K562 (cell line): ENCODE measurements around the gene RACK1. TPM values are rescaled to one million over a fixed set of nuclear protein-coding genes. Genes with fewer than 3 reads are reported as not detected.

Experiments used
- FOXP1 ChIP-seq: sonication (generic); formaldehyde crosslinking; IDR thresholded peaks from 2 replicates; pipeline ENCODE4 v1.8.0; 2022; ENCODE audit warnings: mild to moderate bottlenecking, missing genetic modification reagents
- HDAC3 ChIP-seq: fragments of 450-650 bp; IDR thresholded peaks from 2 replicates; pipeline ENCODE4 v1.6.1; 2018; ENCODE audit warnings: borderline replicate concordance, mild to moderate bottlenecking, moderate library complexity; ENCODE audit not compliant: partially characterized antibody
- HDAC8 ChIP-seq: fragments of 450-650 bp; IDR thresholded peaks from 2 replicates; pipeline ENCODE4 v1.6.1; 2016; ENCODE audit warnings: mild to moderate bottlenecking, missing genetic modification characterization, moderate library complexity, missing compliant biosample characterization
- MCM7 ChIP-seq, 2 experiments: fragments of 450-650 bp; IDR thresholded peaks; 2 replicates each; pipeline ENCODE4 v1.6.1; 2016 to 2018
- MXI1 ChIP-seq: IDR thresholded peaks from 2 replicates; pipeline ENCODE4 v1.6.1; 2011; ENCODE audit warnings: low read depth, mild to moderate bottlenecking, improper control_type of control experiment, low read length
- PKNOX1 ChIP-seq: fragments of 450-650 bp; IDR thresholded peaks from 2 replicates; pipeline ENCODE4 v1.6.1; 2016
- POLR2A ChIP-seq: fragments of 450-650 bp; conservative IDR thresholded peaks from 2 replicates; pipeline ENCODE4 v1.6.1; 2016
- RFX5 ChIP-seq: IDR thresholded peaks from 2 replicates; pipeline ENCODE4 v1.6.1; 2011; ENCODE audit warnings: low read depth, mild to moderate bottlenecking, improper control_type of control experiment, low read length
- SMARCE1 ChIP-seq: fragments of 450-650 bp; IDR thresholded peaks from 2 replicates; pipeline ENCODE4 v1.7.1; 2016; ENCODE audit warnings: mild to moderate bottlenecking
- ZFP91 ChIP-seq: sonication (generic); formaldehyde crosslinking; IDR thresholded peaks from 2 replicates; pipeline ENCODE4 v1.8.0; 2022; ENCODE audit warnings: mild to moderate bottlenecking, missing genetic modification reagents
- ZNF146 ChIP-seq: IDR thresholded peaks from one replicate; pipeline ENCODE4 v1.6.1; 2018; ENCODE audit warnings: missing compliant biosample characterization; ENCODE audit not compliant: unreplicated experiment
- ZNF384 ChIP-seq: IDR thresholded peaks from 2 replicates; pipeline ENCODE4 v1.6.1; 2012; ENCODE audit warnings: low read depth, low read length, improper control_type of control experiment
- ZNF589 ChIP-seq: fragments of 200-800 bp; sonication (Bioruptor generic); IDR thresholded peaks from 2 replicates; pipeline ENCODE4 v1.6.1; 2016; ENCODE audit warnings: low read depth, missing genetic modification characterization, missing compliant biosample characterization
- ZNF764 ChIP-seq: fragments of 250-450 bp; sonication (Bioruptor Pico); IDR thresholded peaks from 2 replicates; pipeline ENCODE4 v1.4.0; 2020; ENCODE audit warnings: low read depth, mild to moderate bottlenecking, moderate library complexity
- polyA plus RNA-seq, 8 experiments: library from polyadenylated mRNA; depleted of rRNA in 4 of 8; stranded (reverse) in 5 of 8; unstranded in 3 of 8; fragments of >200 nt; fragmentation: Nextera tagmentation in 2 of 8; fragmentation: Illumina TruSeq in 1 of 8; extraction: Ambion mirVana in 2 of 8; extraction: Trizol in 1 of 8; gene quantifications; 2 replicates each; pipeline versions ENCODE4 v1.2.1 to v1.2.3, GENCODE V29; 2011 to 2014; ENCODE audit warnings: inconsistent platforms in 1 of 8, missing spikeins in 1 of 8
- total RNA-seq, 7 experiments: library from RNA; depleted of rRNA in 6 of 7; stranded (reverse); fragments of >200 nt in 6 of 7; fragmentation: Illumina TruSeq in 2 of 7; extraction: Trizol in 2 of 7; gene quantifications; 2 replicates each; pipeline versions ENCODE4 v1.2.1 to v1.2.3, GENCODE V29; 2011 to 2021; ENCODE audit warnings: low replicate concordance in 1 of 7
- TF ChIP-seq, protein P1 (sequence below): fragments of 200-800 bp; sonication (Bioruptor generic); IDR thresholded peaks from 2 replicates; pipeline ENCODE4 v1.6.1; 2017; ENCODE audit warnings: missing genetic modification characterization, missing compliant biosample characterization
- TF ChIP-seq, protein P2 (sequence below): fragments of 250-450 bp; sonication (Bioruptor Pico); IDR thresholded peaks from 2 replicates; pipeline ENCODE4 v1.4.0; 2020
- TF ChIP-seq, protein P3 (sequence below): fragments of 250-450 bp; sonication (Bioruptor Pico); IDR thresholded peaks from 2 replicates; pipeline ENCODE4 v1.5.0; 2021; ENCODE audit warnings: mild to moderate bottlenecking, borderline replicate concordance
- TF ChIP-seq, protein P4 (sequence below): fragments of 450-650 bp; formaldehyde crosslinking; IDR thresholded peaks from 2 replicates; pipeline ENCODE4 v1.4.0; 2020; ENCODE audit warnings: mild to moderate bottlenecking, moderate library complexity

RACK1 gene
- total and polyA plus RNA-seq, 9 of the 15 experiments (the other 6 are each of a cell fraction or from before 2014, with no cell fraction given) = 2,303 to 5,311 (median 3,833) TPM

- TF ChIP-seq ZNF146 (CRISPR knock-in tag) (no peak), HDAC8 (no peak), HDAC3 (no peak), MCM7 (IDR thresholded peaks at IDR 0.05) (no peak), SMARCE1 (no peak; the same call in 1 of the 2 replicates), ZNF764 (no peak), MXI1 (no peak), POLR2A (0 out of 2 replicates have a peak, but pooled peaks have one; percentile 25), ZNF384 (peak; percentile 62; the same call in 1 of the 2 replicates), RFX5 (peak; percentile 68; the same call in 1 of the 2 replicates), ZFP91 (no peak; the same call in 1 of the 2 replicates), PKNOX1 (no peak), ZNF589 (CRISPR knock-in tag) (no peak), FOXP1 (CRISPR knock-in tag) (no peak)
- TF ChIP-seq, protein P1, sequence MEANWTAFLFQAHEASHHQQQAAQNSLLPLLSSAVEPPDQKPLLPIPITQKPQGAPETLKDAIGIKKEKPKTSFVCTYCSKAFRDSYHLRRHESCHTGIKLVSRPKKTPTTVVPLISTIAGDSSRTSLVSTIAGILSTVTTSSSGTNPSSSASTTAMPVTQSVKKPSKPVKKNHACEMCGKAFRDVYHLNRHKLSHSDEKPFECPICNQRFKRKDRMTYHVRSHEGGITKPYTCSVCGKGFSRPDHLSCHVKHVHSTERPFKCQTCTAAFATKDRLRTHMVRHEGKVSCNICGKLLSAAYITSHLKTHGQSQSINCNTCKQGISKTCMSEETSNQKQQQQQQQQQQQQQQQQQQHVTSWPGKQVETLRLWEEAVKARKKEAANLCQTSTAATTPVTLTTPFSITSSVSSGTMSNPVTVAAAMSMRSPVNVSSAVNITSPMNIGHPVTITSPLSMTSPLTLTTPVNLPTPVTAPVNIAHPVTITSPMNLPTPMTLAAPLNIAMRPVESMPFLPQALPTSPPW = no peak
- TF ChIP-seq, protein P2, sequence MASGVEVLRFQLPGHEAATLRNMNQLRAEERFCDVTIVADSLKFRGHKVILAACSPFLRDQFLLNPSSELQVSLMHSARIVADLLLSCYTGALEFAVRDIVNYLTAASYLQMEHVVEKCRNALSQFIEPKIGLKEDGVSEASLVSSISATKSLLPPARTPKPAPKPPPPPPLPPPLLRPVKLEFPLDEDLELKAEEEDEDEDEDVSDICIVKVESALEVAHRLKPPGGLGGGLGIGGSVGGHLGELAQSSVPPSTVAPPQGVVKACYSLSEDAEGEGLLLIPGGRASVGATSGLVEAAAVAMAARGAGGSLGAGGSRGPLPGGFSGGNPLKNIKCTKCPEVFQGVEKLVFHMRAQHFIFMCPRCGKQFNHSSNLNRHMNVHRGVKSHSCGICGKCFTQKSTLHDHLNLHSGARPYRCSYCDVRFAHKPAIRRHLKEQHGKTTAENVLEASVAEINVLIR (CRISPR knock-in tag) = no peak
- TF ChIP-seq, protein P3, sequence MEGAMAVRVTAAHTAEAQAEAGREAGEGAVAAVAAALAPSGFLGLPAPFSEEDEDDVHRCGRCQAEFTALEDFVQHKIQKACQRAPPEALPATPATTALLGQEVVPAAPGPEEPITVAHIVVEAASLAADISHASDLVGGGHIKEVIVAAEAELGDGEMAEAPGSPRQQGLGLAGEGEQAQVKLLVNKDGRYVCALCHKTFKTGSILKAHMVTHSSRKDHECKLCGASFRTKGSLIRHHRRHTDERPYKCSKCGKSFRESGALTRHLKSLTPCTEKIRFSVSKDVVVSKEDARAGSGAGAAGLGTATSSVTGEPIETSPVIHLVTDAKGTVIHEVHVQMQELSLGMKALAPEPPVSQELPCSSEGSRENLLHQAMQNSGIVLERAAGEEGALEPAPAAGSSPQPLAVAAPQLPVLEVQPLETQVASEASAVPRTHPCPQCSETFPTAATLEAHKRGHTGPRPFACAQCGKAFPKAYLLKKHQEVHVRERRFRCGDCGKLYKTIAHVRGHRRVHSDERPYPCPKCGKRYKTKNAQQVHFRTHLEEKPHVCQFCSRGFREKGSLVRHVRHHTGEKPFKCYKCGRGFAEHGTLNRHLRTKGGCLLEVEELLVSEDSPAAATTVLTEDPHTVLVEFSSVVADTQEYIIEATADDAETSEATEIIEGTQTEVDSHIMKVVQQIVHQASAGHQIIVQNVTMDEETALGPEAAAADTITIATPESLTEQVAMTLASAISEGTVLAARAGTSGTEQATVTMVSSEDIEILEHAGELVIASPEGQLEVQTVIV (CRISPR knock-in tag) = no peak
- TF ChIP-seq, protein P4, sequence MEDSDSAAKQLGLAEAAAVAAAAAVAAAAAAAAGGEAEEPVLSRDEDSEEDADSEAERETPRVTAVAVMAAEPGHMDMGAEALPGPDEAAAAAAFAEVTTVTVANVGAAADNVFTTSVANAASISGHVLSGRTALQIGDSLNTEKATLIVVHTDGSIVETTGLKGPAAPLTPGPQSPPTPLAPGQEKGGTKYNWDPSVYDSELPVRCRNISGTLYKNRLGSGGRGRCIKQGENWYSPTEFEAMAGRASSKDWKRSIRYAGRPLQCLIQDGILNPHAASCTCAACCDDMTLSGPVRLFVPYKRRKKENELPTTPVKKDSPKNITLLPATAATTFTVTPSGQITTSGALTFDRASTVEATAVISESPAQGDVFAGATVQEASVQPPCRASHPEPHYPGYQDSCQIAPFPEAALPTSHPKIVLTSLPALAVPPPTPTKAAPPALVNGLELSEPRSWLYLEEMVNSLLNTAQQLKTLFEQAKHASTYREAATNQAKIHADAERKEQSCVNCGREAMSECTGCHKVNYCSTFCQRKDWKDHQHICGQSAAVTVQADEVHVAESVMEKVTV (CRISPR knock-in tag) = no peak
Observed at GRCh38 chr5:181188700-181189362, 54.9 kb downstream of the RACK1 start (continued).
